GM19372 (cell line): ENCODE results near the gene LRRFIP1.
"Not testable (repeated sequence)": the region's sequence is repeated elsewhere in the genome, so short reads cannot be mapped to it uniquely, and the experiment has no call there.

Experiments
- ATAC-seq: cut with Tn5 transposase; IDR thresholded peaks from one replicate; pipeline ENCODE4 v1.9.1; 2021; ENCODE audit warnings: mild to moderate bottlenecking, low read depth, moderate library complexity; ENCODE audit not compliant: unreplicated experiment

LRRFIP1 gene, protein sequence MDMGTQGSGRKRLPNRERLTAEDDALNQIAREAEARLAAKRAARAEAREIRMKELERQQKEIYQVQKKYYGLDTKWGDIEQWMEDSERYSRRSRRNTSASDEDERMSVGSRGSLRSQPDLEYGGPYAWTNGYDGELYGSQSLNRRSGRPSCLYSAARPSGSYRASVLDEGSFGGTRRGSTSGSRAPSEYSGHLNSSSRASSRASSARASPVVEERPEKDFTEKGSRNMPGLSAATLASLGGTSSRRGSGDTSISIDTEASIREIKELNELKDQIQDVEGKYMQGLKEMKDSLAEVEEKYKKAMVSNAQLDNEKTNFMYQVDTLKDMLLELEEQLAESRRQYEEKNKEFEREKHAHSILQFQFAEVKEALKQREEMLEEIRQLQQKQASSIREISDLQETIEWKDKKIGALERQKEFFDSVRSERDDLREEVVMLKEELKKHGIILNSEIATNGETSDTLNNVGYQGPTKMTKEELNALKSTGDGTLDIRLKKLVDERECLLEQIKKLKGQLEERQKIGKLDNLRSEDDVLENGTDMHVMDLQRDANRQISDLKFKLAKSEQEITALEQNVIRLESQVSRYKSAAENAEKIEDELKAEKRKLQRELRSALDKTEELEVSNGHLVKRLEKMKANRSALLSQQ

DNA sequence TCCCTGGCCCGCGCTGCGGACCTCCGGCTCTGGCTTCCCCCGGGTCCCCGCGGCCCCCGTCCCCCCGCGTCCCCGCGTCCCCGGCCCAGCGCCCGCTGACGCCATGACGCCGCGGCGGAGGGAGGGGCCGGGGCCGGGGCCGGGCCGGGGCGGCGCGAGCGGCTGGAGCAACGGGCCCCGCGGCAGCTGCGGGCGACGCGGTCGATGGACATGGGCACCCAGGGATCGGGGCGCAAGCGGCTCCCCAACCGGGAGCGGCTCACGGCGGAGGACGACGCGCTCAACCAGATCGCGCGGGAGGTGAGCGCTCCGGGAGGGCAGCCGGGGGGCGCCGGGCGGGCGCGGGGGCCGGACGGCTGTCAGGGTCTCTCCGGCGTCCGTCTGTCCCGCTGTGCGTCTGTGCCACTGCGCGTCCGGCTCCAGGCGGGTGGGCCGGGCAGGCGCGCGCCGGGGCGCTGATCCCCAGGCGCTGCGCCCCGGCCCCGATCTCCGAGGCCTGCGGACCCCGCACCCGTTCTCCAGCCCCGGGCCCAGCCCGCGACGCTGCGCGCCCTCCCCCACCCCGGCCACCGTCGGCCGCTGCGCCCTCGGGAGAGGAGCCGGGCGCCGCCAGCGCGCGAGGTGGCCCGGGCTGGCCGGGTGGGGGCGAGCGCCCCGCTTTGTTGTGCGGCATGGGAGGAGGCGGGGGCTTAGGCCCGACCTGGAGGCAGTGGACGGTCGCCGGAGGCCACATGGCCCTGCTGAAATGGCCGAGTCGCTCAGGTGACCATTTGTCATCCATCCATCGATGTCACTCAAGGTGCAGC, at the start of gene LRRFIP1:
Gene LRRFIP1, plus strand, starts transcription at position 147 of the 806 bp plus-strand sequence. Its CDS starts 58 bp downstream, at position 205.
- no peak for ATAC-seq

DNA sequence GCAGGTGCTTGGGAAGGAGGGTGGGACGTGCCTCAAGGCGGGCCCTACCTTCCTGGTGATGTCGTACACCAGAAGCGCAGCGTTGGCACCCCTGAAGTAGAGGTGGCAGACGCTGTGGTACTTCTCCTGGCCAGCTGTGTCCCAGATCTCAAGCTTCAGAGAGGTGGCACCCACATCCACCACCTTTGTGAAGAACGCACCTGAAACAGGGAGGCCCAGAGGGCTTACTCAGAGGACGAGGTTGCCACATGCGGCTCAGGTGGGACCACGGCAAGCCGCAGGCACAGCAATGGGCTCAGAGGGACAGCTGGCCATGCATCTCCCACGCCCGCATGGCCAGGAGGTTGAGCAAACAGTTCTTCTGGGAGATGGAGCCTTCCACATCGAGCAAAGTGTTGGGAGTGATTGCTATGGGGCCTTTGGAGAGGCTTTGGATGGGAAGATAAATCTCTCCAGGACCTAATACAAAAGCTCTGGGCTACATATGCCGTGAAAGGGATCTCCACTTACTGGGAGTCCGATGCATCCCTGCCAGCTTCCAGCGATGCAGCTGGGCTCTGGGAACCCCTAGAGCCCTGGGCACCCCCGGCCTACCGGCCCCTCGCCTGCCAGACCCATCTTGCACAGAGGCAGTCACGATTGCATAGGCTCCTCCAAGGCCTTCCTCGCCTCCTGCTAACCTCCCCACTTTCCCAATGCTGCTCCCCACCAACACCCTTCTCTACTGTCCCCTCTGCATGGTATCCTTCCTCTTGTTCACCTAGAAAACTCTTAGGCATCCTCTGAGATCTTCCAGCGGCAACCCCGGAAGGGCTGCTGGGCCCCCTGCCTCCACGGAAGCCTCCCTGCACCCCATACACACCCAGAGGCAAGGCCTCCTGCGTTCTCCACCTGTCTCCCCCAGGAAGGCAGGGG, 49.2 kb upstream of the LRRFIP1 start:
- ATAC-seq: no peak

DNA sequence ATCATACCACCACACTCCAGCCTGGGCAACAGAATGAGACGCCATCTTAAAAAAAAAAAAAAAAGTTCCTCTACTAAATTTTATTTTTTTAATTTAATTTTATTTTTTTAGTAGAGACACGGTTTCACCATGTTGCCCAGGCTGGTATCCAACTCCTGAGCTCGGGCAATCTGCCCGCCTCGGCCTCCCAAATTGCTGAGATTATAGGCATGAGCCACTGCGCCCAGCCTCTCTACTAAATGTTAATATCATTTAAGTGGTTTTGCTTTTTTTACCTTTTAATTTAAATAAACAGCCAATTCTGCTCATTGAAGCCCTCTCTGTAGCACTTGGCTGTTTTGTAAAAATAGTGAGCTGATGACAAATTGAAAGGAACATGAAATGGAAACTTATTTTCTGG, 46.1 kb upstream of the LRRFIP1 start:
- no peak for ATAC-seq

DNA sequence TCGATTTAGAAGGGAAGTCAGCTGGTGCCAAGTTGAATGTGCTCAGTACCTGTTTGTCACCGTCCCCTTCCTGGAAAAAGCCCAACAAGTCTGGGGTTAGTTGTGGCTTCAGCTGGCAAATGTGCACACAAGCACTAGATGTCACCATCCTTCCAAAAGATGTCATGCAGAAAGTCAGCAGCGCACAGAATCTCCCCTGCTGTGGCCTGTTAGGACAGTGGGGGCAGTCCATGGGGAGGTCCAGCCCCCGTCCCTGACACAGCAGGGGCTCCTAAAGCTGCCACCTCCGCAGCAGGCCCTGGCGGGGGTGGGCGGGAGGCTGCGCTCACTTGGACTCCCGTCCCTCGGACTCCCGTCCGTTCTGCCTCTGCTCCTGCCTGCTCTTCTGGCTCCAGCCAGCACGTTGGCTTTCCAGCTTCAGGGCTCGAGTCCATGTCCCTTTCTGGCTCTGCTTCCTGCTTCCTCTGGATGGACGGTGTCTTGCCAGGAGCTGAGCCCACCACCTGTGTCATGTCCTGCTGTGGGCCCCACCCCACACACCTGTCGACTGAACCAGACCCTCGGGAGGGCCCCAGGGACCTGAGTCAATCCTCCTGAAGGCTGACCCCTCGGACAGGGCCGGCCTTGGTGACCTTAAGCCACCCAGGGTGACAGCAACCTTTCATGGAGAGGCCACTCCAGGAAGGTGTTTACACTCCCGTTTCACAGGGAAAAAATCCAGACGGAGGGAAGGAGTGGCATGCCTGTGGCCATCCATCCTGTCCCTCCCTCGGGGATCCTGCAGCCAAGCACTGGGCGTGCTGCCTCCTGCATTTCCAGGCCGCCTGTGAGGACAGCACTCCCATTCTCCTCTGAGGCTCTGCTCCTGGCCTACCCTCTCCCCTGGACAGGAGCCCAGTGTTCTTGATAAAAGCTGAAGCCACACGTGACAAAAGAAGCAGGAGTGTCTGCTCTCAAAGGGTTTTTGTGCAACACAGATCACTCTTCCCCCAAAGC, 45.3 kb upstream of the LRRFIP1 start:
- ATAC-seq: no peak

DNA sequence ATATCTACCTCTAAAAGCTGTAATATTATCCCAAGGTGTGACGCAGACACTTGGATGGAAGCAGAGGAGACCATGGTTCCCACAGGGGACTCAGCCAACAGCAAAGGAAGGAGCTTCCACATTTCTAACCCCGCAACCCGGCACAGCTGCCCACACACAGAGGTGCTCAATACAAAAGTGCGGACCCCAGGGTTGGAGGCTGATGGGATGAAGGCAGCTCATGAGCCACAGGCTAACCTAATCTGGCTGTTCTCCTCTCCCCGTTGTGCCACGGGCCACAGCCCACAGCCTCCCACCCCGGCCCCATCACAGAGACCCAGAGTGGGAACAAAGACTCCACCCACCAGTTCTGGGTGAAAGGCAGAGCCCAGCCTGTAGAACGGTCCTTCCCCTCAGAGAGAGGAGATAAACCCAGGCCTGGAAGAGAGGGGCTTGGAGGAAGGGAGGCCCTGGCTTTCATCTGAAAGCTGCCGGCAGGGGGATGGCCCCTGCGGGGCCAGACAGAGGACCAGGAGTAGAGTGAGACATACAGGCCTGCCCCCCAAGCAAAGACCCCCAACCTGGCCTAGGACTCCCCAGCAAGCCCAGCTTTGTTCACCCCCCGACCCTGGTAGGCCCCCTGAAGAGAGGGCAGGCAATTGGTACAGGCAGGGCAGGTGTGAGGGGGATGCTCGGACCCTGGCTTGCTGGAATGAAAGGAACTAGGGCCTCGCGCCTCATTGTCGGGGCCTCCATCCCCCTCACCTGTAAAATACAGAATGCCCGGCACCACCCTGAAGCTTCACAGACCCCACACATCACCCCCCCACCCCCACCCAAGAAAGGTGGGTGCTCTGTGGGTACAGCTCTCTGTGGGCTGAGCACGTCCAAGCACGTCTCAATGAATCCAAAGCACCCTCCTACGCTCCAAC, 43.7 kb upstream of the LRRFIP1 start:
- no peak for ATAC-seq

DNA sequence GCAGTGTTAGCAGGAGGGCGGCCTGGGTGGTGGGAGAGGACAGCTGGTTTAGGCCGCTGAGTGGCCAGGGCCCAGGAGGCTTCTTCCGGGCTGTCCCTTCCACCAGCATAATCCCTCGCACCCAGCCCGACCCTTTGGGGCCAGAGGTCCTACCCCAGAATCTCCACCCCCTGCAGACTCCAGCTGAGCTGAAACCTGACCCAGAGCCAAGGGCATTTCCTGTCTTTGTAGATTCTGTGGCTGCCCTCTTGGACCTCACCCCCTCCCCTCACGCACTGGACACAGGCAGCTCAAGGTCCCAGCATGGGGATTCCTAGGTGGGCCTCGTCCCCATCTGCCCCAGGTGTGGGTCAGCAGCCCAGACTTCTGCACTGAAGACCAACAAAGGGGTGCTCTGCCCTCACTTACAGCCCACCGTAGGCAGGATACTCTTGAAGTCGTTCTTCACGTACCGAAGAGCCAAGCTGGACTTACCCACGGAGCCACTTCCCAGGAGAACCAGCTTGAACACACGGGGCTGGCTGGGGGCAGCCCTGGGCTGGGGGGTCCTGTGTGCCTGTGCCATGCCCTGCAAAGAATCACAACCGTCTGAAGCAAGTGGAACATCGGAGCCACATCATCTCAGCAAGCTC, 41.7 kb upstream of the LRRFIP1 start:
- no peak for ATAC-seq

DNA sequence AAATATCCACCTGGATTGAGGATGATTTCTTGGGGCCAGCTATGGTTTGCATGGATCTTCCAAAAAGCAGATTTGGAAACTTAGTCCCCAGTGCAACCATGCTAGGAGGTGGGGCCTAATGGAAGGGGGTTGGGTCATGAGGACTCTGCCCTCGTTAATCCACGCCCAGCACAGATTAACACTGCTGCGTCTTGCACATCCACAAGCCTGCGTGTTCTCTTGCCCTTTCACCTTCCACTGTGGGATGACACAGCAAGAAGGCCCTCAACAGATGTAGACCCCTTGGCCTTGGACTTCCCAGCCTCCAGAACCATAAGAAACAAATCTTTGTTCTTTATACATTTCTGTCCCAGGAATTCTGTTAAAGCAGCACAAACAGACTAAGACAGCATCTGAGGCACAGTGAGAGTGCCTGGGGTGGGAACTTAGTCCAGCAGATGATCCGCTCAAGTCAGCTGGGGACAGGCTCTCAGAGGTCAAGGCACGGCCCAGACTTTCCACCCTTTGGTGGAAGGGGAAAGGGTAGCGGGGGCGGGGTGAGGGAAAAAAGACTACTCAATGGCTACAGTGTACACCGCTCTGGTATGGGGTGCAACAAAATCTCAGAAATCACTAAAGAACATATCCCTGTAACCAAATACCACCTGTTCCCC, 39.2 kb upstream of the LRRFIP1 start:
- no peak for ATAC-seq

DNA sequence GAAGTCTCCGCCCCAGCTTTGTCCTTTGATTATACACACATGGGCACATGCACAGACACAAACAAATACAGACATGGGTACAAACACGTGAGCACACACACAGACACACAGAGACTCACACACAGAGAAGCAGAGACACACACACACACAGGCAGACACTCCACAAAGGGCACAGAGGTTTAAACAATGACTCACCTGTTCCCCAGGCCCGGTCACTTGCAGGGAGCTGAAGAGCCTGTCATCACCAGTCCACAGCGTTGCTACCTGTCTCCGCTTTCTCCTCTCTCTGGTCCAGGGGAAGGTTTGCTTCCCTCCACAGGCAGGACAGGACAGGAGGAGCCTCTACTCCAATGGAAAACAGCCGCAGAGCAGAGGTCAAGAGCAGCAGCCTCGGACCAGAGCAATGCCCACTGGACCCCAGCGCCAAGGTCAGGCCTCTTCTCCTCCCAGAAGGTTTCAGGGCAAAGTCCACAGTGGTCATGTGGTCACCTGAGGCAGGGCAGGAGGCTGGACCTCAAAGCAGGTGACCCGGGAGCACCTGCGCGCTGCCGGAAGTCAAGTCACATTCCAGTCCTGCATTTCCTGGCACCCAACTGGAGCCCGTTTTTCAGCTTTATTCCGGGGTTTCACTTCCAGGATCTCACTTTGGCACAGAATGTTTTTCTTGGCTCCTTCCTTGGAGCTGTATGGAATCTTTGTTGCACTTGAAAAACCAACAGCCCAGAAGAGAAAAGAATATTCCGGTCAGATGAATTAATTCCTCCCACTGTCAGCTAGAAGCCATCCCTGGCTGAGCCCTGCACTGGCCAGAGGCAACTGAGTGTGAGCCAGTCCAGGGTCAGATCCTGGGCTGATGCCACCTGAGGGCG, 36.9 kb upstream of the LRRFIP1 start, which contains the start of gene RAB17:
Gene RAB17, minus strand, starts transcription at position 463 of the 869 bp plus-strand sequence. CDS start 4,580 bp downstream, outside the sequence.
- no peak for ATAC-seq

DNA sequence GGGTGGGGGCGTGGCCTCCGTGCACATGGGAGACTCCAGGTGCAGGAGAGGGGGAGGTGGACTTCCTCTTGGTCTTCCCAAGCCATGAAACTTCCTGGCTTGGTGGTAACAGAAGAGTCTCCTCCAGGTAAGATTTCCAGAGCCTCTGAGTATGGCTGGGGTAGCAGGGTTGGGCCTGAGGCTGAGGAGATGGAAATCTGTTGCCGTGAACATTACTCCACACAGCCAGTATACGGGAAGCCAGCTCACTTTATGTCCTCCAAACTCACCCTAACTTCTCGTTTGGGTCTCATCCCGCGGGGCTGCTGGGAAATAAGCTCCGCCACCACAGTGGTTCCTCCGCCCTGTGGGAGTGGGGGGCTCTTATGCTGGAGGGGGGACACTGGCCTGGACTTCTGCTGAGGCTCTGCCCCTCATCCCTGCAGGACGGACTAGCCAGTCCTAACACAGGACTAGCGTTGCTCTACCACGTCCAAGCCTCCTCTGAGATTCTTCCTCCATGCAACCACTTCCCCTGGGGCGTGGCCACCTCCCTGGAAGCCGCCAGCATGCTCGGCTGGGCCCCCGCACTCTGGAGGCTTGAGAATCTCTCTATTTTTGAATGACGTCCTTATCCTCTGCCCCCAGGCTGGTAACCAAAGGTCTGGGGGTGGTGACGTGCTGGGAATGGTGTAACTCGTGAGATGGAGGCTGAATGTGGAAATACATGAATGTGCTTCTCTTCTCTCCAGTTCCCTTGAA, 36.1 kb upstream of the LRRFIP1 start:
- no peak for ATAC-seq

DNA sequence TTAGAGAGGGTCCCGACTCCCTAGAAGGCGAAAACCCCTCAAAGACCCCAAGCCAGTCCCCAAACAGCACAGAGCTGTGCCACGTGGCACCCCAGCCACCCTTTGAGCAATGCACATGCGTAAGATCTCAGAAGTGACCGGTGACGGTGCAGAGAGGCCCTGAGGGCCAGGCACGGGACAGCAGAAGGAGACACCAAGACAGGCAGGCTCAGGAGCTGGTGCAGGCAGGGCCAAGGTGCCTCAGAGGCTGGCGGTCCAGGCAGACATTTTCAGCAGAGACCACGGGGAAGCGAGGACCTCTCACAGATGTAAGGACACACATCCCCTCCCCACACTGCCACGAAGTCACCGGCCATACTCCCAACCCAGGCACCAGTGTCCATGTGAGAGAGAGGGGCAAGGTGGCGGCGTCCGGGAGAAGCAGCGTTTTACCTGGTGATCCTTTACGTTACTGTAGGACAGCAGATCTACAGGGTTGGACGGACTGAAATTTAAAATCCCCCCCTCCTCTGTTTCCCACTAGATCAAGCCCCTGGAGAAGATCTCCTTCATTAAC, 34.9 kb upstream of the LRRFIP1 start:
- ATAC-seq: no peak

DNA sequence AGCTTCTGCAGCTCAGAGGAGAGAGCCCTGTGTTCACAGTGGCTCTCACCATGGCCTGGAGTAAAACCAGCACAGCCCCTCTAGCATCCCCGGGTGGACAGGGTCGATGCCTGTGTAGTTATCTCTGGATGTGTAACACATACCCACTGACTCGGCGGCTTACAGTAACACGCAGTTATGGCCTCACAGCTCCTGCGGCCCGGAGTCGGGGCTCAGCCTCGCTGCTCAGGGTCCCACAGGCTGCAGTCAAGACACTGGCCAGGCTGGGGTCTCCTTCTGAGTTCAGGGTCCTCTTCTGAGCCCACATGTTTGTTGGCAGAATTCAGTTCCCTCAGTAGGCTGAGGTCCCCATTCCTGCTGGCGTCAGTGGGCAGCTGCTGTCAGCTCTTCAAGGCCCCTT, 34.4 kb upstream of the LRRFIP1 start:
- ATAC-seq: no peak

DNA sequence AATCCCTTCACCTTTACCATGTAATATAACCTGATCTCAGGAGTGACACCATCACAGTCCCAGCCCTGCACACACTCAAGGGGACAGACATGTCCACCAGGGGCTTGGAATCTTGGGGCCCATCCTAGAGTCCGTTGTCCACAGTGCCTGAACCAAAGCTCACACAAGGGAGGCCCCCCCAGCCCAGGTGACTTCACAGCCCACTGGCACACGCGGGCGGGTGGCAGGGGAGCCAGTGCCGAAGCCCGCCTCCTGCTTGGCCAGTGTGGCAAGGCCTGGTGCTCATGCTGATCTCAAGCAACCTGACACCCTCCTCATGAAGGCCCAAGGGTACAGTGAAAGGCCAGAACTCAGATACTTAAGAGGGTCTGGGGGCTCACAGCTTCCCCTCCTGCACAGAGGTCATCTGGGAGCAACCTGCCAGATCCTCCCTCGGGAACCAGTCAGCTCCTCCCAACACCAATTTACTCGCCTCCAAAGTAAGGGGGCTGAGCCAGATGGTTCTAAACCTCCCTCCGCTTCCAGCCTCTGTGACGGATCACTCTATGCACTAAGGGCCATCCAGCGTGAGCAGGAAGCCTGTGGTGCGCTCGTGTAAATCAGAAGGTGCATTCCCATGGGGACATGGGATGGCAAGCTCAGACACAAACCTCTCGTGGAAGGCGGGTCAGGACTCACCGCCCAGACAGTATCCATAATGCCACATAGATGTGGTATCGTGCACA, 33.6 kb upstream of the LRRFIP1 start:
- ATAC-seq: no peak

DNA sequence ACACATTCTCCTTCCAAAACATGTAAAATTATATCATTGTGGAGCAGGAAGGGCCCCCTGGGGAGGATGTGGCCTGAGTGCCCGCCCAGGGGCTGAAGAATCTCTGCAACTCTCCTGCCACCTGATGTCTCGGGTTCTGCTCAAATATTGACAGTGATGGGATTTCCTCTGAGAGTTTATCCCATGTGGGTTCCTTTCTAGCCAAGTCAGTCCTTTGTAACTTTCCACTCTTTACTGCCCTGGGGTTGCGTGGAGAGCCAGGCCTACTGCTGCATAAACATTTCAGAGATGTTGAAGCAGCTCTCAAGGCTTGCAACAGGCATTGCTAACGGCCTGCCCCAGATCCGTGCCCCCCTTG, 32.9 kb upstream of the LRRFIP1 start:
- no peak for ATAC-seq

DNA sequence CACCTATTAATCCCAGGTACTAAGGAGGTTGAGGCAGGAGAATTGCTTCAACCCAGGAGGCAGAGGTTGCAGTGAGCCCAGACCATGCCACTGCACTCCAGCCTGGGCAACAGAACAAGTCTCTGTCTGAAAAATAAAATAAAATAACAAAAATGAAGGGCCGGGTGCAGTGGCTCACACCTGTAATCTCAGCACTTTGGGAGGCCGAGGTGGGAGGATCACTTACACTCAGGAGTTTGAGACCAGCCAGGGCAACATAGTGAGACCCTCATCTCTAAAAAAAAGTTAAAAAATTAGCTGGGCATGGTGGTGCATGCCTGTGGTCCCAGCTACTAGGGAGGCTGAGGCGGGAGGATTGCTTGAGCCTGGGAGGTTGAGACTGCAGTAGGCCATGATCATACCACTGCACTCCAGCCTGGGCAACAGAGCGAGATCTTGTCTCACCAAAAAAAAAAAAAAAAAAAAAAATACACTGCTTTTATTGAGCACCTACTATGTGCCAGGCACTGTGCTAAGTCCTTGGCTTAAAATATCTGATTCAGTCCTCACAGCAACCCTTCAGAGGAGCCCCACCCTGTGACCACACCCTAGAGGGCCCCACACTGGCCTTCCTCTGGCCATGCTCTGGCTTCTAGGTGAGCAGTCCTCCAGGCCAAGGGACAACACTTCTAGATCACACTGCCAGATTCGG, 31.4 kb upstream of the LRRFIP1 start:
- ATAC-seq: not testable (repeated sequence)
